Measurements from ENCODE around the gene POLRMT.
"Not testable (repeated sequence)": the region's sequence is repeated elsewhere in the genome, so short reads cannot be mapped to it uniquely, and the experiment has no call there.

GRCh38 chr19:621191-621590 lies 12.1 kb downstream of the POLRMT start:
- not testable (repeated sequence) for TF ChIP-seq EZH2 (IDR thresholded peaks at IDR 0.05; ENCODE audit: low read length, missing control alignments); CTCF (conservative IDR thresholded peaks at IDR 0.05 in 1 of 2, IDR thresholded peaks at IDR 0.05 in 1 of 2; ENCODE audit: low read depth in 1 of 2, low read length in 2 of 2)
